MM.1S (cell line): ENCODE results near the gene GLRA3.

Experiments used
- CTCF ChIP-seq: fragments of 300-600 bp; sonication (generic); IDR thresholded peaks from 2 replicates; pipeline ENCODE4 v1.5.1; 2016; ENCODE audit warnings: antibody characterized with exemption, low read length, mixed read lengths
- EZH2 ChIP-seq: fragments of 300-600 bp; sonication (generic); optimal IDR thresholded peaks from 2 replicates; pipeline ENCODE3; 2017; ENCODE audit warnings: low read depth, mild to moderate bottlenecking, antibody characterized with exemption, low read length, mixed read lengths
- EZH2phosphoT487 ChIP-seq: fragments of 300-600 bp; sonication (generic); IDR thresholded peaks from 2 replicates; pipeline ENCODE4 v1.6.1; 2018; ENCODE audit warnings: antibody characterized with exemption, low read length

GRCh38 chr4:174598800-174599199 is 230.2 kb downstream of the GLRA3 start:
- no peak for TF ChIP-seq CTCF
- TF ChIP-seq EZH2, result no peak
- TF ChIP-seq EZH2phosphoT487, result no peak
